ENCODE measurements around the gene FNDC11. TPM values are rescaled to one million over a fixed set of nuclear protein-coding genes. Genes with fewer than 3 reads are reported as not detected.

Gene FNDC11
- total and polyA plus RNA-seq, 8 donors = 0.06 to 0.35 (median 0.17) TPM; not detected in 2

- peak in 1 of 6 donors; percentile 55 for DNase-seq
- no peak overlapping the region for H3K27ac ChIP-seq
- H3K9me3 ChIP-seq = no peaks in the 10 kb centered on the region
- peak overlapping the region in 1 of 4 donors; percentile 73 for H3K4me3 ChIP-seq
- no peak for FAIRE-seq
- H3K36me3 ChIP-seq = no peaks in the 10 kb centered on the region
- ATAC-seq = no peak
- WGBS, 2 donors = 62 to 66% methylated on average over 28 of the region's 28 CpGs
- peaks cover 0 to 8% (median 7%) of the 10 kb centered on the region in 3 donors for H3K4me1 ChIP-seq
- no peak for TF ChIP-seq CTCF (IDR thresholded peaks at IDR 0.05)
- intact Hi-C loops (cut with DNase I) = no loop called here
- H3K27me3 ChIP-seq = no peaks in the 10 kb centered on the region
These were observed 21.1 kb downstream of the FNDC11 start for GRCh38 chr20:63574829-63575743.

- H3K36me3 ChIP-seq = no peaks in the 10 kb centered on the region
- FAIRE-seq = no peak
- 79 to 86% methylated on average over 7 of the region's 7 CpGs for WGBS, 2 donors
These were observed 22.4 kb downstream of the FNDC11 start for GRCh38 chr20:63576311-63576710.

GRCh38 chr20:63577317-63577894 lies 23.4 kb downstream of the FNDC11 start:
- no peak for TF ChIP-seq CTCF (IDR thresholded peaks at IDR 0.05)
- no peaks in the 10 kb centered on the region for H3K36me3 ChIP-seq
- no peak for FAIRE-seq
- DNase-seq = peak in 5 of 6 donors; percentile 69 to 92 (median 82)
- 43 to 44% methylated on average over 19 of the region's 19 CpGs for WGBS, 2 donors
- H3K9me3 ChIP-seq = no peaks in the 10 kb centered on the region
- intact Hi-C loops (cut with DNase I) = no loop called here
- no peak overlapping the region for H3K27ac ChIP-seq
- peak in 3 of 4 donors; percentile 33 to 61 (median 58) for ATAC-seq
- H3K4me1 ChIP-seq = peaks cover 0 to 8% (median 7%) of the 10 kb centered on the region in 3 donors
- no peak overlapping the region for H3K4me3 ChIP-seq
- no peaks in the 10 kb centered on the region for H3K27me3 ChIP-seq

More at GRCh38 chr20:63576311-63576710, 22.4 kb downstream of the FNDC11 start:
- Histone ChIP-seq H3K4me3 (no peak overlapping the region), H3K9me3 (no peaks in the 10 kb centered on the region), H3K4me1 (peaks cover 0 to 8% (median 7%) of the 10 kb centered on the region in 3 donors), H3K27me3 (no peaks in the 10 kb centered on the region), H3K27ac (no peak overlapping the region)
- TF ChIP-seq CTCF (IDR thresholded peaks at IDR 0.05) = no peak
- intact Hi-C loops (cut with DNase I) = no loop called here
- DNase-seq (no peak), ATAC-seq (no peak)

GRCh38 chr20:63578224-63579016 lies 24.5 kb downstream of the FNDC11 start:
- H3K36me3 ChIP-seq = no peaks in the 10 kb centered on the region
- H3K27ac ChIP-seq = no peak overlapping the region
- no peaks in the 10 kb centered on the region for H3K27me3 ChIP-seq
- TF ChIP-seq CTCF (IDR thresholded peaks at IDR 0.05) = no peak
- H3K4me1 ChIP-seq = peaks cover 0 to under 1% (median under 1%) of the 10 kb centered on the region in 3 donors
- ATAC-seq (no peak), DNase-seq (peak in 2 of 6 donors; percentile 35 to 51), FAIRE-seq (no peak)
- WGBS, 2 donors = 58 to 71% methylated on average over 26 of the region's 26 CpGs
- intact Hi-C loops (cut with DNase I) = no loop called here
- H3K9me3 ChIP-seq = no peaks in the 10 kb centered on the region
- no peak overlapping the region for H3K4me3 ChIP-seq
